Anterior cingulate cortex (tissue), 58 donors: ENCODE results near the gene GRM8.
"Not testable (repeated sequence)": the region's sequence is repeated elsewhere in the genome, so short reads cannot be mapped to it uniquely, and the experiment has no call there.

ENCODE experiments used
- DNase-seq, 58 donors: peaks; one replicate each; lab custom pipeline; 2025; lab: John Stamatoyannopoulos, UW

Gene GRM8

GRCh38 chr7:126842451-126842850 lies 410.3 kb downstream of the GRM8 start:
- no peak for DNase-seq

- no peak for DNase-seq
Measured at GRCh38 chr7:126840869-126841268, 411.9 kb downstream of the GRM8 start.

GRCh38 chr7:126839624-126840023 lies 413.1 kb downstream of the GRM8 start:
- no peak for DNase-seq

GRCh38 chr7:126838194-126838593 lies 414.5 kb downstream of the GRM8 start:
- DNase-seq = no peak

- DNase-seq = not testable (repeated sequence)
Measured at GRCh38 chr7:126831241-126831640, 421.5 kb downstream of the GRM8 start.

GRCh38 chr7:126820925-126821324 lies 431.8 kb downstream of the GRM8 start:
- DNase-seq = no peak

GRCh38 chr7:126819197-126819484 lies 433.6 kb downstream of the GRM8 start:
- no peak for DNase-seq

- DNase-seq = no peak
Measured at GRCh38 chr7:126818393-126819196, 434.1 kb downstream of the GRM8 start.

- no peak for DNase-seq
Measured at GRCh38 chr7:126809188-126809587, 443.6 kb downstream of the GRM8 start.

GRCh38 chr7:126806614-126807013 lies 446.1 kb downstream of the GRM8 start:
- DNase-seq = no peak

- DNase-seq = no peak
Measured at GRCh38 chr7:126805351-126805750, 447.4 kb downstream of the GRM8 start.

- DNase-seq = no peak
Measured at GRCh38 chr7:126804604-126805003, 448.1 kb downstream of the GRM8 start.

- no peak for DNase-seq
Measured at GRCh38 chr7:126803990-126804389, 448.8 kb downstream of the GRM8 start.

GRCh38 chr7:126803060-126803665 lies 449.6 kb downstream of the GRM8 start:
- peak in 11 of 58 donors; percentile 1 to 32 (median 12) for DNase-seq

GRCh38 chr7:126801733-126802132 lies 451.0 kb downstream of the GRM8 start:
- DNase-seq = no peak

GRCh38 chr7:126799541-126799940 lies 453.2 kb downstream of the GRM8 start:
- no peak for DNase-seq

- DNase-seq = peak in 9 of 58 donors; percentile 2 to 75 (median 37)
Measured at GRCh38 chr7:126792521-126792920, 460.2 kb downstream of the GRM8 start.

- peak in 2 of 58 donors; percentile 3 to 7 for DNase-seq
Measured at GRCh38 chr7:126791306-126791705, 461.4 kb downstream of the GRM8 start.

GRCh38 chr7:126790763-126791162 lies 462.0 kb downstream of the GRM8 start:
- DNase-seq = no peak

GRCh38 chr7:126783613-126784012 lies 469.1 kb downstream of the GRM8 start:
- no peak for DNase-seq

- DNase-seq = no peak
Measured at GRCh38 chr7:126780993-126781392, 471.7 kb downstream of the GRM8 start.

GRCh38 chr7:126778101-126778500 lies 474.6 kb downstream of the GRM8 start:
- DNase-seq = no peak
